GM12872 (cell line): Measurements from ENCODE around the gene CFHR1.

Experiments
- CTCF ChIP-seq: IDR thresholded peaks from 3 replicates; pipeline ENCODE4 v1.5.1; 2011; ENCODE audit warnings: low read depth, mild to moderate bottlenecking, low read length, moderate library complexity; ENCODE audit not compliant: insufficient read depth

The CFHR1 gene

DNA sequence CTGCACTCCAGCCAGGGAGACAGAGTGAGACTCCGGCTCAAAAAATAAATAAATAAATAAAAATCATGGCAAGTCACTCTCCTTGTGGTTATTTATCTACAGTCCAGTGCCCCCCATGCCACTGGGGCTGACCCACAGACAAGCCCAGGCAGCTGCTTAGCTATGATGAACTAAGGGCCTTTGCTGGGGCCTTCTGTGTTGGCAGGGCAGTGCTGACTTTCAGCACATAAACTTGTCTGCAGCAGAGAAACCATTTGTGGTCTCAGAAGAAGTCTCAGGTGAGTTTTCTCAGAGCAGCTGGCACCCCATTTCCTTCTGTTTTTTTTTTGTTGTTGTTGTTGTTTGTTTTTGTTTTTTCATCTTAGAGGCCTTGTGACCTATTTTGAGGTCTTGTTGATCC is 47.4 kb downstream of the CFHR1 start:
- no peak for TF ChIP-seq CTCF

- no peak for TF ChIP-seq CTCF
Observed at GRCh38 chr1:196873385-196873784, 53.9 kb downstream of the CFHR1 start.

- TF ChIP-seq CTCF: no peak
Observed at GRCh38 chr1:196875935-196876334, 56.4 kb downstream of the CFHR1 start.

GRCh38 chr1:196877964-196878363 is 58.4 kb downstream of the CFHR1 start:
- TF ChIP-seq CTCF: no peak
